Germinal center (tissue), 1 donor: ENCODE measurements around the gene AAMP.
A peak's percentile ranks its signal among the peaks of the same experiment; 100 is the strongest.

Source experiments
- DNase-seq: peaks from one replicate; pipeline ENCODE4 v3.0.0; 2012; ENCODE audit warnings: mixed read lengths, low spot score

AAMP gene

GRCh38 chr2:218259099-218259961, 10.6 kb downstream of the AAMP start:
- no peak for DNase-seq

- DNase-seq: peak; percentile 82
These were observed 12.5 kb downstream of the AAMP start for GRCh38 chr2:218257390-218257981.

GRCh38 chr2:218256612-218257350, 13.2 kb downstream of the AAMP start:
- DNase-seq: no peak

- DNase-seq: no peak
These were observed 14.5 kb downstream of the AAMP start for GRCh38 chr2:218255446-218255845.

- DNase-seq: no peak
These were observed 16.7 kb downstream of the AAMP start for GRCh38 chr2:218253232-218253625.

- no peak for DNase-seq
These were observed 17.3 kb downstream of the AAMP start for GRCh38 chr2:218252509-218253231.

GRCh38 chr2:218249691-218250090, 20.2 kb downstream of the AAMP start:
- no peak for DNase-seq

GRCh38 chr2:218245214-218245613, 24.7 kb downstream of the AAMP start:
- DNase-seq: no peak

GRCh38 chr2:218244665-218245064, 25.3 kb downstream of the AAMP start:
- DNase-seq: no peak

GRCh38 chr2:218244204-218244603, 25.7 kb downstream of the AAMP start:
- no peak for DNase-seq

GRCh38 chr2:218238887-218239286, 31.1 kb downstream of the AAMP start:
- no peak for DNase-seq

GRCh38 chr2:218236829-218237228, 33.1 kb downstream of the AAMP start:
- no peak for DNase-seq

GRCh38 chr2:218235017-218235416, 34.9 kb downstream of the AAMP start:
- DNase-seq: no peak

GRCh38 chr2:218234521-218234920, 35.4 kb downstream of the AAMP start:
- DNase-seq: no peak

- no peak for DNase-seq
These were observed 36.4 kb downstream of the AAMP start for GRCh38 chr2:218233543-218233942.

GRCh38 chr2:218230882-218231281, 39.1 kb downstream of the AAMP start:
- peak; percentile 15 for DNase-seq

- DNase-seq: no peak
These were observed 40.1 kb downstream of the AAMP start for GRCh38 chr2:218229851-218230250.

GRCh38 chr2:218229239-218229638, 40.7 kb downstream of the AAMP start:
- DNase-seq: peak; percentile 33

GRCh38 chr2:218228366-218229090, 41.4 kb downstream of the AAMP start:
- DNase-seq: no peak

- DNase-seq: no peak
These were observed 43.0 kb downstream of the AAMP start for GRCh38 chr2:218226903-218227302.

GRCh38 chr2:218224186-218224585, 45.8 kb downstream of the AAMP start:
- DNase-seq: no peak

GRCh38 chr2:218223046-218223445, 46.9 kb downstream of the AAMP start:
- no peak for DNase-seq
